ENCODE data around the gene TEX14. TPM values are rescaled to one million over a fixed set of nuclear protein-coding genes. Genes with fewer than 3 reads are reported as not detected.

TEX14 gene, protein sequence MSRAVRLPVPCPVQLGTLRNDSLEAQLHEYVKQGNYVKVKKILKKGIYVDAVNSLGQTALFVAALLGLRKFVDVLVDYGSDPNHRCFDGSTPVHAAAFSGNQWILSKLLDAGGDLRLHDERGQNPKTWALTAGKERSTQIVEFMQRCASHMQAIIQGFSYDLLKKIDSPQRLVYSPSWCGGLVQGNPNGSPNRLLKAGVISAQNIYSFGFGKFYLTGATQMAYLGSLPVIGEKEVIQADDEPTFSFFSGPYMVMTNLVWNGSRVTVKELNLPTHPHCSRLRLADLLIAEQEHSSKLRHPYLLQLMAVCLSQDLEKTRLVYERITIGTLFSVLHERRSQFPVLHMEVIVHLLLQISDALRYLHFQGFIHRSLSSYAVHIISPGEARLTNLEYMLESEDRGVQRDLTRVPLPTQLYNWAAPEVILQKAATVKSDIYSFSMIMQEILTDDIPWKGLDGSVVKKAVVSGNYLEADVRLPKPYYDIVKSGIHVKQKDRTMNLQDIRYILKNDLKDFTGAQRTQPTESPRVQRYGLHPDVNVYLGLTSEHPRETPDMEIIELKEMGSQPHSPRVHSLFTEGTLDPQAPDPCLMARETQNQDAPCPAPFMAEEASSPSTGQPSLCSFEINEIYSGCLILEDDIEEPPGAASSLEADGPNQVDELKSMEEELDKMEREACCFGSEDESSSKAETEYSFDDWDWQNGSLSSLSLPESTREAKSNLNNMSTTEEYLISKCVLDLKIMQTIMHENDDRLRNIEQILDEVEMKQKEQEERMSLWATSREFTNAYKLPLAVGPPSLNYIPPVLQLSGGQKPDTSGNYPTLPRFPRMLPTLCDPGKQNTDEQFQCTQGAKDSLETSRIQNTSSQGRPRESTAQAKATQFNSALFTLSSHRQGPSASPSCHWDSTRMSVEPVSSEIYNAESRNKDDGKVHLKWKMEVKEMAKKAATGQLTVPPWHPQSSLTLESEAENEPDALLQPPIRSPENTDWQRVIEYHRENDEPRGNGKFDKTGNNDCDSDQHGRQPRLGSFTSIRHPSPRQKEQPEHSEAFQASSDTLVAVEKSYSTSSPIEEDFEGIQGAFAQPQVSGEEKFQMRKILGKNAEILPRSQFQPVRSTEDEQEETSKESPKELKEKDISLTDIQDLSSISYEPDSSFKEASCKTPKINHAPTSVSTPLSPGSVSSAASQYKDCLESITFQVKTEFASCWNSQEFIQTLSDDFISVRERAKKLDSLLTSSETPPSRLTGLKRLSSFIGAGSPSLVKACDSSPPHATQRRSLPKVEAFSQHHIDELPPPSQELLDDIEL (N-terminal part only)
- total RNA-seq: under 1 TPM in 2 of 4 donors, not detected in 2; 0.13 to 0.19 TPM

DNA sequence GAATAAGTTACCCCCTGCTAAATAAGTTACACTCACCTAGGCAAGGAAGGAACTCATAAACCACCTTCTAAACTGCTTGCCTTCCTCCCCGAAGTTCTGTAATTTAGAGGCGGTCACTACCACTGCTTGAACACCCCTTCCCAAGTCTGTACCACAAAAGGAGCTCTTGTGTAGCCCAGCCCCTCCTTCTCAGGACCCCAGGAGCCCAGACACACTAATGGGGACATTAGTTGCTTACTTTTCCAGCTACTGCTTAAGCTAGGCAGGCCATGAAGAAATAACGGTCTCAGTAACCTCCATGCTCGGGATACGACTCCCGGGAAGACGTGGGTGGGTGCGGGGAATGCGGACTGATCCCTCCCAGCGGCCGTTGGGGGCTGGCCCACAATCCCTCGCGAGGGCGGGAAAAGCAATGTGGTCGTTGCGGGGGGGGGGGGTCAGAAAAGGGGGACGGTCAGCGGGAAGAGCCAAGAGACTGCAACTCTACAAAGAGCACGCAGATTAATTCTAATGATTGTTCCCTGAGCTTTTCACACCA, at the start of gene TEX14:
Gene TEX14 (minus strand): TSS at position 345 of the 538 bp plus-strand sequence. CDS start 40,044 bp downstream, outside the sequence.
- no peak for TF ChIP-seq POLR2A (IDR thresholded peaks at IDR 0.05)
- TF ChIP-seq, protein P1, sequence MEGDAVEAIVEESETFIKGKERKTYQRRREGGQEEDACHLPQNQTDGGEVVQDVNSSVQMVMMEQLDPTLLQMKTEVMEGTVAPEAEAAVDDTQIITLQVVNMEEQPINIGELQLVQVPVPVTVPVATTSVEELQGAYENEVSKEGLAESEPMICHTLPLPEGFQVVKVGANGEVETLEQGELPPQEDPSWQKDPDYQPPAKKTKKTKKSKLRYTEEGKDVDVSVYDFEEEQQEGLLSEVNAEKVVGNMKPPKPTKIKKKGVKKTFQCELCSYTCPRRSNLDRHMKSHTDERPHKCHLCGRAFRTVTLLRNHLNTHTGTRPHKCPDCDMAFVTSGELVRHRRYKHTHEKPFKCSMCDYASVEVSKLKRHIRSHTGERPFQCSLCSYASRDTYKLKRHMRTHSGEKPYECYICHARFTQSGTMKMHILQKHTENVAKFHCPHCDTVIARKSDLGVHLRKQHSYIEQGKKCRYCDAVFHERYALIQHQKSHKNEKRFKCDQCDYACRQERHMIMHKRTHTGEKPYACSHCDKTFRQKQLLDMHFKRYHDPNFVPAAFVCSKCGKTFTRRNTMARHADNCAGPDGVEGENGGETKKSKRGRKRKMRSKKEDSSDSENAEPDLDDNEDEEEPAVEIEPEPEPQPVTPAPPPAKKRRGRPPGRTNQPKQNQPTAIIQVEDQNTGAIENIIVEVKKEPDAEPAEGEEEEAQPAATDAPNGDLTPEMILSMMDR (IDR thresholded peaks at IDR 0.05): no peak
- Histone ChIP-seq H3K9me3 (no peaks in the 10 kb centered on the region), H3K4me1 (peaks cover 6 to 27% (median 9%) of the 10 kb centered on the region in 3 donors), H3K36me3 (no peaks in the 10 kb centered on the region), H3K27me3 (no peaks in the 10 kb centered on the region), H3K4me3 (peak within 1 kb of the TSS; percentile 54 to 78 (median 61)), H3K27ac (peak within 1 kb of the TSS; percentile 73 to 89 (median 86))
- WGBS, 2 donors: 98 to 99% methylated on average over 5 to 16 of the region's 19 CpGs
- no peak for DNase-seq
- intact Hi-C loops (cut with DNase I): no loop called here

DNA sequence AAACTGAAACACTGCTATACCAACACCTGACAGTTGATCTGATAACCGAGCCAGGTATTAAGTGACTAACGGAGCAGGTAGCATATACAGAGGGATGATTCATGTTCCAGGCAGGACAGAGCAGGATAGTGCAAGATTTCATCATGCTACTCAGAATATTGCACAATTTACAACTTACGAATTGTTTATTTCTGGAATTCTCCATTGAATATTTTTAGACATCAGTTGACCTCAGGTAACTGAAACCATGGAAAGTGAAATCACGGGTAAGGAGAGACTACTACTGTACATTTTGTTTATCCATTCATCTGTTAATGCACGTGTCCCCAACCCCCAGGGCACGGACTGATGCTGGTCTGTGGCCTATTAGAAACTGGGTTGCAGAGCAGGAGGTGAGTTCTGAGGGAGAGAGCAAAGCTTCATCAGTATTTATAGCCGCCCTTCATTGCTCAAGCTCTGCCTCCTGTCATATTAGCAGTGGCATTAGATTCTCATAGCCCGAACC, 49.3 kb upstream of the TEX14 start:
- intact Hi-C loops (cut with DNase I): no loop called here
- Histone ChIP-seq H3K36me3 (no peaks in the 10 kb centered on the region), H3K4me3 (no peak overlapping the region), H3K4me1 (peaks cover 0 to 12% (median 5%) of the 10 kb centered on the region in 3 donors), H3K27me3 (no peaks in the 10 kb centered on the region), H3K9me3 (no peaks in the 10 kb centered on the region), H3K27ac (peak overlapping the region in 2 of 4 donors; percentile 21 to 39)
- no peak for DNase-seq
- TF ChIP-seq POLR2A (IDR thresholded peaks at IDR 0.05): no peak
- TF ChIP-seq, protein P1 (IDR thresholded peaks at IDR 0.05): no peak
- WGBS, 2 donors: 48 to 52% methylated on average over 8 of the region's 8 CpGs

DNA sequence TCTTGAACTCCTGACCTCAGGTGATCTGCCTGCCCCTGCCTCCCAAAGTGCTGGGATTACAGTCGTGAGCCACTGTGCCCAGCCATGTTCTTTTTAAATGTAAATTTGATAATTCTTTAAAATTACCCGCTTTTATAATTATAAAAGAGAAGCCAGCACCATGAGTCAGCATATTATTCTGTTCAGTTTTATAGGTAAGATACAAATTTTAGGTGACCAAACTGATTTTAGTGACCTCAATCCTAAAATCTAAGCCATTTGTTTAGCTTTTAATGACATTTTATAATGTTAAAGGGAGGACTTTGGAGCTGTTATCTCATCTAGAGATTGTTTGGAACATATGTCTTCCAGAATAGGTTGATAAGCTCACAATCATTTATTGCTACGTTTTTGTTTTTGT, 43.0 kb upstream of the TEX14 start:
- WGBS, 2 donors: 78 to 84% methylated on average over 3 of the region's 3 CpGs
- intact Hi-C loops (cut with DNase I): no loop called here
- no peaks in the 10 kb centered on the region for H3K27me3 ChIP-seq
- no peak overlapping the region for H3K4me3 ChIP-seq
- no peak overlapping the region for H3K27ac ChIP-seq
- no peaks in the 10 kb centered on the region for H3K4me1 ChIP-seq
- peaks cover 0 to 4% (median 0%) of the 10 kb centered on the region in 3 donors for H3K36me3 ChIP-seq
- no peak for DNase-seq
- H3K9me3 ChIP-seq: no peaks in the 10 kb centered on the region
- TF ChIP-seq, protein P1 (IDR thresholded peaks at IDR 0.05): no peak
- no peak for TF ChIP-seq POLR2A (IDR thresholded peaks at IDR 0.05)

DNA sequence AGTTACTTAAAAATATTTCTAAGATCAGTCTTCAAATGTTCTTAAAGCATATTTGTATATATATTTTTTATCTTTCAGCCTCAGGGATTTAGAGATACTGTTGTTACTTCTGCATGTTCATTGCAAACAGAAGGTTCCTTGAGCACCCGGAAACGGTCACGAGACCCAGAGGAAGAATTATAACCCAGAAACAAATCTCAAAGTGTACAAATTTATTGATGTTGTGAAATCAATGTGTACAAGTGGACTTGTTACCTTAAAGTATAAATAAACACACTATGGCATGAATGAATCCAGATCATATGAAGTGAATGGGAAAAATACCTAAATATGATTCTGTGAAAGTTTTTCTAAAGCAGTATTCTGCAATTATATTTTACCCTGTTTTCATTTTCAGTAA, 42.2 kb upstream of the TEX14 start:
- no peak for TF ChIP-seq POLR2A (IDR thresholded peaks at IDR 0.05)
- TF ChIP-seq, protein P1 (IDR thresholded peaks at IDR 0.05): no peak
- 86 to 91% methylated on average over 3 of the region's 3 CpGs for WGBS, 2 donors

More for the DNA sequence above, 42.2 kb upstream of the TEX14 start:
- Histone ChIP-seq H3K27ac (no peak overlapping the region), H3K9me3 (no peaks in the 10 kb centered on the region), H3K4me1 (no peaks in the 10 kb centered on the region), H3K4me3 (no peak overlapping the region), H3K27me3 (no peaks in the 10 kb centered on the region), H3K36me3 (peaks cover 0 to 8% (median 0%) of the 10 kb centered on the region in 3 donors)
- intact Hi-C loops (cut with DNase I): no loop called here
- no peak for DNase-seq
